ENCODE results near the gene PTPRG. TPM values are rescaled to one million over a fixed set of nuclear protein-coding genes. Genes with fewer than 3 reads are reported as not detected.

Gene PTPRG
- total RNA-seq, 4 donors from 2014 or later, result 33.5 to 56.6 (median 46.9) TPM

- no peaks in the 10 kb centered on the region for H3K9me3 ChIP-seq
- no peaks in the 10 kb centered on the region for H3K36me3 ChIP-seq
- H3K4me1 ChIP-seq, result peaks cover 0 to 4% (median 0%) of the 10 kb centered on the region in 4 donors
- peak in 1 of 3 donors; percentile 54 for DNase-seq
- no peak overlapping the region for H3K27ac ChIP-seq
- H3K27me3 ChIP-seq, result no peaks in the 10 kb centered on the region
- H3K4me3 ChIP-seq, result no peak overlapping the region
- TF ChIP-seq CTCF (IDR thresholded peaks at IDR 0.05) (no peak), POLR2A (IDR thresholded peaks at IDR 0.05) (no peak)
Measured at GRCh38 chr3:61650276-61650675, 88.9 kb downstream of the PTPRG start.

- no peak overlapping the region for H3K27ac ChIP-seq
- H3K9me3 ChIP-seq, result no peaks in the 10 kb centered on the region
- H3K27me3 ChIP-seq, result no peaks in the 10 kb centered on the region
- no peaks in the 10 kb centered on the region for H3K36me3 ChIP-seq
- TF ChIP-seq POLR2A (IDR thresholded peaks at IDR 0.05) (no peak), CTCF (IDR thresholded peaks at IDR 0.05) (no peak)
- H3K4me3 ChIP-seq, result no peak overlapping the region
- peaks cover 0 to 4% (median 0%) of the 10 kb centered on the region in 4 donors for H3K4me1 ChIP-seq
- DNase-seq, result no peak
Measured at GRCh38 chr3:61650719-61651410, 89.5 kb downstream of the PTPRG start.

GRCh38 chr3:61657689-61658088 lies 96.3 kb downstream of the PTPRG start:
- no peak for TF ChIP-seq CTCF (IDR thresholded peaks at IDR 0.05)
- no peak for TF ChIP-seq POLR2A (IDR thresholded peaks at IDR 0.05)
- H3K27ac ChIP-seq, result no peak overlapping the region
- DNase-seq, result no peak

GRCh38 chr3:61662861-61663260 lies 101.5 kb downstream of the PTPRG start:
- H3K36me3 ChIP-seq, result no peaks in the 10 kb centered on the region
- no peaks in the 10 kb centered on the region for H3K27me3 ChIP-seq

More at GRCh38 chr3:61657689-61658088, 96.3 kb downstream of the PTPRG start:
- Histone ChIP-seq H3K36me3 (no peaks in the 10 kb centered on the region), H3K27me3 (no peaks in the 10 kb centered on the region), H3K4me1 (no peaks in the 10 kb centered on the region), H3K9me3 (no peaks in the 10 kb centered on the region), H3K4me3 (no peak overlapping the region)

DNA sequence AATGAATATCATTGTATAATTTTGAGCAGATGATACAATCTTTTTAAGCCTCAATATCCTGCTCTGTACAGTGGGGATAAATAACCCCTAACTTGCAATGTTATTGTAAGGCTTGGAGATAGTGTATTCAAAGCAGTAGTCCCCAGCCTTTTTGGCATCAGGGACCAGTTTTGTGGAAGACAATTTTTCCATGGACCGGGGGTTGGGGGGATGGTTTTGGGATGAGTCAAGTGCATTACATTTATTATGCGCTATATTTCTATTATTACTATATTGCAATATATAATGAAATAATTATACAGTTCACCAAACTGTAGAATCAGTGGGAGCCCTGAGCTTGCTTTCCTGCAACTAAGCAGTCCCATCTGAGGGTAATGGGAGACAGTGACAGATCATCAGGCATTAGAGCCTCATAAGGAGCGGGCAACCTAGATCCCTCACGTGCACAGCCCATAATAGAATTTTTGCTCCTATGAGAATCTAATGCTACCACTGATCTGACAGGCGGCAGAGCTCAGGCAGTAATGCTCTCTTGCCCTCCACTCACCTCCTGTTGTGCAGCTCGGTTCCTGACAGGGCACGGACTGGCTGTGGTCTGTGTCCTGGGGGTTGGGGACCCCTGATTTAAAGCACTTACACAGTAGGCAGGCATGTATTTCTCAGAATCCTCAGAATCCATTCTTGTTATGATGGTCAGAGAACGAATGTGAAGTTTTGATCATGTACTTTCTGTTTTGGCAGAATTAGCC lies 102.2 kb downstream of the PTPRG start:
- Histone ChIP-seq H3K27ac (no peak overlapping the region), H3K27me3 (no peaks in the 10 kb centered on the region), H3K4me3 (no peak overlapping the region), H3K4me1 (peaks cover 0 to 4% (median 0%) of the 10 kb centered on the region in 4 donors), H3K36me3 (no peaks in the 10 kb centered on the region), H3K9me3 (no peaks in the 10 kb centered on the region)
- no peak for DNase-seq
- TF ChIP-seq CTCF (IDR thresholded peaks at IDR 0.05) (no peak), POLR2A (IDR thresholded peaks at IDR 0.05) (no peak)

More at GRCh38 chr3:61662861-61663260, 101.5 kb downstream of the PTPRG start:
- no peak for DNase-seq
- Histone ChIP-seq H3K9me3 (no peaks in the 10 kb centered on the region), H3K4me3 (no peak overlapping the region), H3K4me1 (peaks cover 0 to 4% (median 0%) of the 10 kb centered on the region in 4 donors), H3K27ac (no peak overlapping the region)
- no peak for TF ChIP-seq CTCF (IDR thresholded peaks at IDR 0.05)
- TF ChIP-seq POLR2A (IDR thresholded peaks at IDR 0.05), result no peak
